OCI-LY3 (cell line): ENCODE measurements around the gene HAUS3.

Experiments used
- H2AFZ ChIP-seq: fragments of 200-600, 300-600 bp; shearing (Covaris generic); 2 replicates; pipeline ENCODE4 v1.6.0; 2014; ENCODE audit warnings: antibody characterized with exemption, low read depth, low read length
- H3K27ac ChIP-seq: fragments of 200-600, 300-600 bp; sonication (generic); 2 replicates; pipeline ENCODE4 v1.5.1; 2014; ENCODE audit warnings: mild to moderate bottlenecking, low read length, moderate library complexity, mixed read lengths
- H3K27me3 ChIP-seq: fragments of 200-600, 300-600 bp; sonication (generic); 2 replicates; pipeline ENCODE4 v1.6.1; 2014; ENCODE audit warnings: low read depth, low read length, mixed read lengths
- H3K36me3 ChIP-seq: fragments of 200-600, 300-600 bp; sonication (generic); replicated peaks from 2 replicates; pipeline ENCODE3; 2014; ENCODE audit warnings: low read depth, low read length, mixed read lengths
- H3K4me1 ChIP-seq: fragments of 300-600, 200-600 bp; sonication (generic); 2 replicates; pipeline ENCODE4 v1.6.1; 2014; ENCODE audit warnings: low read length, mixed read lengths
- H3K4me2 ChIP-seq: fragments of 200-600, 300-600 bp; sonication (generic); 2 replicates; pipeline ENCODE4 v1.6.1; 2014; ENCODE audit warnings: low read length, mixed read lengths
- H3K4me3 ChIP-seq: fragments of 300-600, 200-600 bp; sonication (generic); 2 replicates; pipeline ENCODE4 v1.5.1; 2014; ENCODE audit warnings: antibody characterized with exemption, mild to moderate bottlenecking, low read length, moderate library complexity
- H3K79me2 ChIP-seq: fragments of 300-600, 200-600 bp; shearing (Covaris generic); 2 replicates; pipeline ENCODE4 v1.6.1; 2014; ENCODE audit warnings: mild to moderate bottlenecking, low read length, mixed read lengths
- H3K9ac ChIP-seq: fragments of 300-600, 200-600 bp; shearing (Covaris generic); 2 replicates; pipeline ENCODE4 v1.6.0; 2014; ENCODE audit warnings: mild to moderate bottlenecking, low read length, moderate library complexity
- H3K9me3 ChIP-seq: fragments of 200-600, 300-600 bp; shearing (Covaris generic); 2 replicates; pipeline ENCODE4 v1.6.1; 2014; ENCODE audit warnings: low read length, mixed read lengths; ENCODE audit not compliant: insufficient read depth
- H4K20me1 ChIP-seq: fragments of 200-600, 300-600 bp; sonication (generic); 2 replicates; pipeline ENCODE4 v1.6.1; 2016; ENCODE audit warnings: low read length, mixed read lengths; ENCODE audit not compliant: insufficient read depth
- EZH2phosphoT487 ChIP-seq: fragments of 200-600 bp; shearing (Covaris generic); IDR thresholded peaks from 2 replicates; pipeline ENCODE4 v1.6.1; 2018; ENCODE audit warnings: antibody characterized with exemption, mixed run types, low read depth
- TF ChIP-seq, protein P1 (sequence below): fragments of 200-600, 300-600 bp; sonication (generic); IDR thresholded peaks from 2 replicates; pipeline ENCODE4 v1.5.1; 2014; ENCODE audit warnings: antibody characterized with exemption, low read length, low read depth

Gene HAUS3

DNA sequence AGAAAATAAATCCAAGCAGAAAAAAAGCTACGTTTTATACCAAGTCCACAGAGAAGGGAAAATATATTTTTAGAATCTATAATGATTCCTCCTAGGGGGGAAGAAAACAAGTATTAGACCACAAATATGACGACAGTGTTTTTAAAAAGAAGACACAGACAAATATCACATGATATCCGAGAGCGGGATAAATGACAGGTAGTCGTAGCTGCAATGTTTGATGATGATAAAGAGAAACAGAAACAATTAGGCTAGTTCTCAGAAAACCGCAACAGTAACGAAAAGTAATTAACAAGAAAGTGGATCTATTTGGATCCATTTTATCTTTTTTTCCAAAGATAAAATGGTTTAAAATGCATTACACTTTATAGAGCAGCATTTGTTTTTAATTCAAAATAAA is 918 bp downstream of the HAUS3 start:
- no peaks in the 10 kb centered on the region for H3K9me3 ChIP-seq
- H3K79me2 ChIP-seq, result peaks cover 51% of the 10 kb centered on the region
- no peak overlapping the region for H2AFZ ChIP-seq
- peak overlapping the region; percentile 93 for H3K4me3 ChIP-seq
- peaks cover 25% of the 10 kb centered on the region for H4K20me1 ChIP-seq
- peaks cover 21% of the 10 kb centered on the region for H3K36me3 ChIP-seq
- peak overlapping the region; percentile 84 for H3K9ac ChIP-seq
- H3K27me3 ChIP-seq, result no peaks in the 10 kb centered on the region
- H3K4me1 ChIP-seq, result peaks cover 35% of the 10 kb centered on the region
- H3K4me2 ChIP-seq, result peak overlapping the region; percentile 87
- H3K27ac ChIP-seq, result peak overlapping the region; percentile 44; the same call in 1 of the 2 replicates
- no peak for TF ChIP-seq EZH2phosphoT487
- TF ChIP-seq, protein P1, sequence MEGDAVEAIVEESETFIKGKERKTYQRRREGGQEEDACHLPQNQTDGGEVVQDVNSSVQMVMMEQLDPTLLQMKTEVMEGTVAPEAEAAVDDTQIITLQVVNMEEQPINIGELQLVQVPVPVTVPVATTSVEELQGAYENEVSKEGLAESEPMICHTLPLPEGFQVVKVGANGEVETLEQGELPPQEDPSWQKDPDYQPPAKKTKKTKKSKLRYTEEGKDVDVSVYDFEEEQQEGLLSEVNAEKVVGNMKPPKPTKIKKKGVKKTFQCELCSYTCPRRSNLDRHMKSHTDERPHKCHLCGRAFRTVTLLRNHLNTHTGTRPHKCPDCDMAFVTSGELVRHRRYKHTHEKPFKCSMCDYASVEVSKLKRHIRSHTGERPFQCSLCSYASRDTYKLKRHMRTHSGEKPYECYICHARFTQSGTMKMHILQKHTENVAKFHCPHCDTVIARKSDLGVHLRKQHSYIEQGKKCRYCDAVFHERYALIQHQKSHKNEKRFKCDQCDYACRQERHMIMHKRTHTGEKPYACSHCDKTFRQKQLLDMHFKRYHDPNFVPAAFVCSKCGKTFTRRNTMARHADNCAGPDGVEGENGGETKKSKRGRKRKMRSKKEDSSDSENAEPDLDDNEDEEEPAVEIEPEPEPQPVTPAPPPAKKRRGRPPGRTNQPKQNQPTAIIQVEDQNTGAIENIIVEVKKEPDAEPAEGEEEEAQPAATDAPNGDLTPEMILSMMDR, result no peak

DNA sequence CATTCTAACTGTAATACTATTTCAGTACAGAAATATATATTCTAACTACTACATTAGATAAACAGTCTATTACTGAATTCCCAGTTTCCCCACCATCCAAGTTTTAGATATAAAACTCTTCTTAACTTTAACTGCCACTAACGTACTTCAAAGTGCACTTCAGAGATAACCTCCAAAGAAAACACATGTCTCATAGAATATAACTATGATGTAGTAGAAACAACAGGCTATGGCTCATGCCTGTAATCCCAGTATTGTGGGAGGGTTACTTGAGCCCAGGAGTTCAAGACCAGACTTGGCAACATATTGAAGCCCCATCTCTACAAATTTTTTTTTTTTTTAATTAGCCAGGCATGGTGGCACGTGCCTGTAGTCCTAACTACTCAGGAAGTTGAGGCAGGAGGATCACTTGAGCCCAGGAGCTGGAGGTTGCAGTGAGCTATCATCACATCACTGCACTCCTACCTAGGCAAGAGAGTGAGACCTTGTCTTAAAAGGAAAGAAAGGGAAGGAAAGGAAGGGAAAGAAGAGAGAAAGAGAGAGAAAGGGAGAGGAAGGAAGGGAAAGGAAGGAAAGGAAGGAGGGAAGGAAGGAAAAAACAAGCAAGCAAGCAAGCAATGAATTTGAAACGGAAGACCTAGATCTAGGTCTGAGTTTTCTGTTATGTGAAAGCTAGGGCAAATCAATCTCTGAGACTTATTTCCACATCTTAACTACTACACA is 4.8 kb downstream of the HAUS3 start:
- Histone ChIP-seq H3K4me2 (no peak overlapping the region), H3K27ac (no peak overlapping the region), H3K4me3 (no peak overlapping the region), H3K79me2 (peaks cover 72% of the 10 kb centered on the region), H3K27me3 (no peaks in the 10 kb centered on the region), H3K4me1 (peaks cover 22% of the 10 kb centered on the region), H2AFZ (no peak overlapping the region), H3K36me3 (peaks cover 38% of the 10 kb centered on the region), H3K9me3 (no peaks in the 10 kb centered on the region), H3K9ac (no peak overlapping the region), H4K20me1 (peaks cover 38% of the 10 kb centered on the region)
- TF ChIP-seq, protein P1, result no peak
- TF ChIP-seq EZH2phosphoT487, result no peak

DNA sequence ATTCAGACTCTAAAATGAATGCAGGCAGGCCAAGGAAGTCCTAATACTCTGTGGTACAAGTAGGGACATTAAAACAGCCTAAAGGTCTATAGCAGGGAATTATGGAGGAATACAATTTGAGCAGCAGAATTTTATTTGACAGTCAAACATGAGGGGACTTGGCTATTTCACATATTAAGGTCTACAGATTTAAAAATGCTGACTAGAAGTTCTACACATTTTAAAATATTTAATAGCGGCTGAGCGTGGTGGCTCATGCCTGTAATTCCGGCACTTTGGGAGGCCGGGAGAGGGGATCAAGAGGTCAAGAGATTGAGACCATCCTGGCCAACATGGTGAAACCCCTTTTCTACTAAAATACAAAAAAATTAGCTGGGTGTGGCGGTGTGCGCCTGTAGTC is 10.8 kb downstream of the HAUS3 start:
- H3K4me2 ChIP-seq, result no peak overlapping the region
- no peaks in the 10 kb centered on the region for H3K4me1 ChIP-seq
- no peaks in the 10 kb centered on the region for H3K9me3 ChIP-seq
- no peak for TF ChIP-seq EZH2phosphoT487
- TF ChIP-seq, protein P1, result no peak
- H3K9ac ChIP-seq, result no peak overlapping the region
- H2AFZ ChIP-seq, result no peak overlapping the region
- H4K20me1 ChIP-seq, result peaks cover 14% of the 10 kb centered on the region; the same call in 1 of the 2 replicates
- peaks cover 32% of the 10 kb centered on the region for H3K36me3 ChIP-seq
- H3K27ac ChIP-seq, result no peak overlapping the region
- H3K79me2 ChIP-seq, result peaks cover 22% of the 10 kb centered on the region
- H3K27me3 ChIP-seq, result no peaks in the 10 kb centered on the region
- no peak overlapping the region for H3K4me3 ChIP-seq

DNA sequence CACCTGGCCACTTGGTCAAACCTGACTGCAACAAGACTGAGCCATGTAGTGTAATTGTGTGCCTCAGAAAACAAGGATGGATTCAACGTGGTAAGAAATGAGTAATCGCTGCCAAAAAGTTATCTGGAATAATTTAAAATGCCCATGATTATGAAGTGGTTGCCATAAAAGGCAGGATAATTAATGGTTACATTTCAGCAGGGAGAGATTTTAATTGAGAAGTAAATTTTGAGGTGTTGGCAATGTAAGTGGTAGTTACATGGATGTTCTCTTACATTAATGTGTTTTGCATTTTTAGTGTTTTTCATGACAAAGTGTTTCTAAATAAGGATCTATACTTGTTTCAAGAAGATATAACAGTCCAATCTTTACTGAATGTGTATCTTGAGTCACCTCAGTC is 15.7 kb downstream of the HAUS3 start:
- Histone ChIP-seq H3K9ac (no peak overlapping the region), H4K20me1 (0 out of 2 replicates have a peak, but pooled peaks cover 3% of the 10 kb centered on the region), H3K27ac (no peak overlapping the region), H3K36me3 (peaks cover 23% of the 10 kb centered on the region), H3K9me3 (no peaks in the 10 kb centered on the region), H3K79me2 (no peaks in the 10 kb centered on the region), H3K4me3 (no peak overlapping the region), H3K4me1 (no peaks in the 10 kb centered on the region), H2AFZ (no peak overlapping the region), H3K27me3 (no peaks in the 10 kb centered on the region), H3K4me2 (no peak overlapping the region)
- no peak for TF ChIP-seq EZH2phosphoT487
- TF ChIP-seq, protein P1, result no peak
